HG02588 (cell line): ENCODE measurements around the gene ZDHHC14.

Source experiments
- ATAC-seq: cut with Tn5 transposase; IDR thresholded peaks from one replicate; pipeline ENCODE4 v1.9.1; 2021; ENCODE audit warnings: mild to moderate bottlenecking, moderate library complexity; ENCODE audit not compliant: unreplicated experiment

ZDHHC14 gene

DNA sequence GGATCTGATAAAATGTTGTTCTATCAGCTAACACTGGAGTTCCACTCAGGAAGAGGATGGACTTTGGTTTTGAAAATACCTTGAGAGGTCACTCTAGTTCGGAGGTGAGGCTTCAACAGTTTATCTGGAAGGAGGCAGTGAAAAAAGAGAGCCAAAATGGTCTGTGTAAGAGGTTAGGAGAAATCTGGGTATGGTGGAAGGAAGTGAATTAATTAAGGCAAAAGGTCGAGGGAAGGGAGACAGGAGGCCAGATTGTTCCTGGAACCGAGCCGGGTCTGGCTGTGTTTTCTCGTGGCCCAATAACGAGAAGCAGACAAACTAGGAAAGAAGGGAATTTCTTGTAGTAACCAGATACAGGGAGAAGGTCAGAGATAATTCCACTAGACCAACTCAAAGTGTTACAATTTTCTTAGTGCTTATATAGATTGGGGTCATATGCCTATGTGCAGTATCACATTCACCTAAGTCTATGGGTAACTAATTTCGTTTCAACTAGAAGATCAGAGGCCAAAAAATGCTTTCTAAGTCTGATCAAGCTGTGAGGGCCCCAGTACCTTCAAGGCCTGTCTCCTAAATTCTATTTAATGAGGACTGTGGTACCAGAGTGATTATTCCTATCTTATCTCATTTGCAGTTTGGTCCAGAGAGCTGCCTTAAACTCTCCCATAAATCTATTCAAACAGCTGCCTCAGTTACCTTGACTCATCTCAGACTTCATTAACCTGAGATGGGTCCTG is 346.1 kb downstream of the ZDHHC14 start:
- no peak for ATAC-seq
